Ishikawa (cell line): ENCODE measurements around the gene ATP9A.

Experiments
- CEBPB ChIP-seq: IDR thresholded peaks from 2 replicates; pipeline ENCODE4 v1.6.1; 2012
- EGR1 ChIP-seq: IDR thresholded peaks from 2 replicates; pipeline ENCODE4 v1.6.1; 2012
- EP300 ChIP-seq: IDR thresholded peaks from 2 replicates; pipeline ENCODE4 v1.6.1; 2012; ENCODE audit warnings: borderline replicate concordance
- FOXM1 ChIP-seq: IDR thresholded peaks from 2 replicates; pipeline ENCODE4 v1.6.1; 2012; ENCODE audit warnings: low read depth, borderline replicate concordance
- RAD21 ChIP-seq: IDR thresholded peaks from 2 replicates; pipeline ENCODE4 v1.6.1; 2012; ENCODE audit warnings: low read depth
- TAF1 ChIP-seq: IDR thresholded peaks from 2 replicates; pipeline ENCODE4 v1.6.1; 2012; ENCODE audit warnings: low read depth, mild to moderate bottlenecking
- TCF12 ChIP-seq: IDR thresholded peaks from 2 replicates; pipeline ENCODE4 v1.6.1; 2012; ENCODE audit warnings: low read depth
- TEAD4 ChIP-seq: IDR thresholded peaks from 2 replicates; pipeline ENCODE4 v1.6.1; 2012
- YY1 ChIP-seq: IDR thresholded peaks from 2 replicates; pipeline ENCODE4 v1.6.1; 2012; ENCODE audit warnings: low read depth
- ZBTB7A ChIP-seq: IDR thresholded peaks from 2 replicates; pipeline ENCODE4 v1.6.1; 2012; ENCODE audit warnings: low read depth
- TF ChIP-seq, protein P1 (sequence below): IDR thresholded peaks from 2 replicates; pipeline ENCODE4 v1.6.1; 2012
- TF ChIP-seq, protein P2 (sequence below): IDR thresholded peaks from 2 replicates; pipeline ENCODE4 v1.6.1; 2012; ENCODE audit warnings: low read depth, mild to moderate bottlenecking
- TF ChIP-seq, protein P3 (sequence below): IDR thresholded peaks from 2 replicates; pipeline ENCODE4 v1.6.1; 2012

DNA sequence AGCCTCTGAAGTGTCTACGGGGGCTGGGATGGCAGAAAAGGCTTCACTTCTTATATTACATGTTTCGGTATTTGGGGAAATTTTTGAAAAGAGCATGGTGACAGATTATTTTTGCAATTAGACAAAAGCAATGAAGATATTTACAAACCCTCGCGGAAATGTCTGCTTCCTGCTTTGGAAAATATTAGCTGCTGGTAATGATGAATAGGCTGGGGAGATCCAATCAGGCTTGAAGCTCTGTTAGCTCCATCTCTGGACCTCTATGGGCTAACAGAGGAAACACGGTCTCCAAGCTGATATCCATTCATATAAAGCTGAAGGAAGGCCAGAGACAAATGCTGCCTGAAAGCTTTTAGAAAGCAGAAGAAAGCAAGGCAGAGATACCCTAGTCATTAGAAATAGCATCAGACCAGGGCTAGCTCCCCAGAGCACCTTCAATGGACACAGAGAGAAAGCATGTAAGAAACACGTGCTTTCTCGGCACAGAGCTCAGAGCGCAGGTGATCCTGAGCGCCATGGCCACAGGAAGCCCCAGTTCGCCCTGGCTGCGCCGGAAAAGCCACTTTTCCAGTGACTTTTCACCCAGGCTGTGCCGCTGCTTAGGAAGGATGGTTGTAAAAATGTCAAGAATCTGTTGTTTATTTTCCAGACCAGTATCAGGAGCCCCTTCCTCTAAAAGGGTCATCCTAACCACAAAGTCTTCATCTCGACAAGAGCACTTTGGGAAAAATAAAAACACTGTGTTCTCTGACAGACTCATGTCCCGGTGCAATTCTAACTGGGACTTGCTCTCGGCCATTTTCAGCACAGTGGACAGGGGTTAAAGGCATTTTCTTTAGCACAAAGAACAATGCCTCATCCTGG, 157.2 kb downstream of the ATP9A start:
- TF ChIP-seq ZBTB7A (no peak), TAF1 (no peak), TEAD4 (no peak), CEBPB (no peak), TCF12 (no peak), EGR1 (no peak), EP300 (no peak), YY1 (no peak), RAD21 (no peak), FOXM1 (no peak)
- TF ChIP-seq, protein P1, sequence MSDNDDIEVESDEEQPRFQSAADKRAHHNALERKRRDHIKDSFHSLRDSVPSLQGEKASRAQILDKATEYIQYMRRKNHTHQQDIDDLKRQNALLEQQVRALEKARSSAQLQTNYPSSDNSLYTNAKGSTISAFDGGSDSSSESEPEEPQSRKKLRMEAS, result no peak
- TF ChIP-seq, protein P2, sequence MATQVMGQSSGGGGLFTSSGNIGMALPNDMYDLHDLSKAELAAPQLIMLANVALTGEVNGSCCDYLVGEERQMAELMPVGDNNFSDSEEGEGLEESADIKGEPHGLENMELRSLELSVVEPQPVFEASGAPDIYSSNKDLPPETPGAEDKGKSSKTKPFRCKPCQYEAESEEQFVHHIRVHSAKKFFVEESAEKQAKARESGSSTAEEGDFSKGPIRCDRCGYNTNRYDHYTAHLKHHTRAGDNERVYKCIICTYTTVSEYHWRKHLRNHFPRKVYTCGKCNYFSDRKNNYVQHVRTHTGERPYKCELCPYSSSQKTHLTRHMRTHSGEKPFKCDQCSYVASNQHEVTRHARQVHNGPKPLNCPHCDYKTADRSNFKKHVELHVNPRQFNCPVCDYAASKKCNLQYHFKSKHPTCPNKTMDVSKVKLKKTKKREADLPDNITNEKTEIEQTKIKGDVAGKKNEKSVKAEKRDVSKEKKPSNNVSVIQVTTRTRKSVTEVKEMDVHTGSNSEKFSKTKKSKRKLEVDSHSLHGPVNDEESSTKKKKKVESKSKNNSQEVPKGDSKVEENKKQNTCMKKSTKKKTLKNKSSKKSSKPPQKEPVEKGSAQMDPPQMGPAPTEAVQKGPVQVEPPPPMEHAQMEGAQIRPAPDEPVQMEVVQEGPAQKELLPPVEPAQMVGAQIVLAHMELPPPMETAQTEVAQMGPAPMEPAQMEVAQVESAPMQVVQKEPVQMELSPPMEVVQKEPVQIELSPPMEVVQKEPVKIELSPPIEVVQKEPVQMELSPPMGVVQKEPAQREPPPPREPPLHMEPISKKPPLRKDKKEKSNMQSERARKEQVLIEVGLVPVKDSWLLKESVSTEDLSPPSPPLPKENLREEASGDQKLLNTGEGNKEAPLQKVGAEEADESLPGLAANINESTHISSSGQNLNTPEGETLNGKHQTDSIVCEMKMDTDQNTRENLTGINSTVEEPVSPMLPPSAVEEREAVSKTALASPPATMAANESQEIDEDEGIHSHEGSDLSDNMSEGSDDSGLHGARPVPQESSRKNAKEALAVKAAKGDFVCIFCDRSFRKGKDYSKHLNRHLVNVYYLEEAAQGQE, result peak; percentile 78
- TF ChIP-seq, protein P3, sequence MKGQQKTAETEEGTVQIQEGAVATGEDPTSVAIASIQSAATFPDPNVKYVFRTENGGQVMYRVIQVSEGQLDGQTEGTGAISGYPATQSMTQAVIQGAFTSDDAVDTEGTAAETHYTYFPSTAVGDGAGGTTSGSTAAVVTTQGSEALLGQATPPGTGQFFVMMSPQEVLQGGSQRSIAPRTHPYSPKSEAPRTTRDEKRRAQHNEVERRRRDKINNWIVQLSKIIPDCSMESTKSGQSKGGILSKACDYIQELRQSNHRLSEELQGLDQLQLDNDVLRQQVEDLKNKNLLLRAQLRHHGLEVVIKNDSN, result no peak
